Activated naive CD4-positive, alpha-beta T cell treated with anti-CD3 and anti-CD28 coated beads for 36 hours (primary cell): ENCODE measurements around the gene CLEC2A. TPM values are rescaled to one million over a fixed set of nuclear protein-coding genes. Genes with fewer than 3 reads are reported as not detected.
"Not testable (repeated sequence)": the region's sequence is repeated elsewhere in the genome, so short reads cannot be mapped to it uniquely, and the experiment has no call there.

Experiments
- CTCF ChIA-PET: fragments of 350-600 bp; sonication (Branson Sonifier 250); formaldehyde crosslinking; loops from one replicate; lab custom pipeline; 2021; ENCODE audit warnings: antibody characterized with exemption; lab: Charles Lee
- DNase-seq: peaks from one replicate; pipeline ENCODE4 v3.0.0-alpha.2; 2020
- H3K27ac Mint-ChIP-seq: one replicate; pipeline ENCODE4 v1.8.0; 2021; ENCODE audit warnings: mild to moderate bottlenecking, mixed read lengths
- H3K27me3 Mint-ChIP-seq: one replicate; pipeline ENCODE4 v1.8.0; 2021; ENCODE audit warnings: low read depth, mixed read lengths
- H3K36me3 Mint-ChIP-seq: one replicate; pipeline ENCODE4 v1.8.0; 2021; ENCODE audit warnings: low read depth, mixed read lengths
- H3K4me1 Mint-ChIP-seq: one replicate; pipeline ENCODE4 v1.8.0; 2021; ENCODE audit warnings: low read depth, mixed read lengths
- H3K4me3 Mint-ChIP-seq: one replicate; pipeline ENCODE4 v1.8.0; 2021; ENCODE audit warnings: mild to moderate bottlenecking, moderate library complexity, mixed read lengths
- H3K9me3 Mint-ChIP-seq: one replicate; pipeline ENCODE4 v1.8.0; 2021; ENCODE audit warnings: mixed read lengths
- intact Hi-C: fragments of 100-400 bp; cut with micrococcal nuclease; formaldehyde crosslinking; loops from one replicate; pipeline ENCODE4 v1.15.1; 2023
- total RNA-seq, 2 experiments: library from RNA; stranded (reverse); gene quantifications; one replicate each; pipeline ENCODE4 v1.2.3, GENCODE V29; 2021

CLEC2A gene
- total RNA-seq, result not detected

DNA sequence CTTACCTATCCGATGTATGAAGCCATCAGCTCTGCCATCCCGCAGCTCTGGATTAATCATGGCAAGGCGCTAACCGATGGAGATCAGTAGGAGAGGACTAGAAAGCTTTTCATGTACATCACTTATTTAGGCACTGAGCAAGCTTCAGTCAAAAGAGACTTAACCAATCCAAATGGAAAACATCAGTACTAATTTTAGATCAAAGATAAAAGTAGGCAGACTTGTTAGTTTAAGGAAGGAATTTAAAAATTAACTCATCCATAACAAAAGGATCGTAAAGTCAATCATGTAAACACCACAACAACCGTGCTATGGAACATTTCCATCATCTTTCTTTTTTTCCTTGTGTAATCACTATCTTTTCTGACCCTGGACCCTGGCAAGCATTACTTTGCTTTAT is at the start of gene CLEC2A:
Gene CLEC2A, minus strand, starts transcription at position 101 of the 400 bp plus-strand sequence. Its CDS starts 41 bp downstream, at position 60.
- Mint-ChIP-seq H3K27me3 (no peaks in the 10 kb centered on the region), H3K27ac (no peak within 1 kb of the TSS), H3K36me3 (no peaks in the 10 kb centered on the region), H3K4me3 (no peak within 1 kb of the TSS), H3K9me3 (no peaks in the 10 kb centered on the region), H3K4me1 (peaks cover 4% of the 10 kb centered on the region)
- no peak for DNase-seq
- CTCF ChIA-PET, result interaction anchor here (0.9 to 1.3 kb wide), 2 partner anchors 12 to 78 kb away, joined by 3 to 4 read pairs; partner anchors contain the start of gene CLEC12B
- intact Hi-C loops, result no loop called here

DNA sequence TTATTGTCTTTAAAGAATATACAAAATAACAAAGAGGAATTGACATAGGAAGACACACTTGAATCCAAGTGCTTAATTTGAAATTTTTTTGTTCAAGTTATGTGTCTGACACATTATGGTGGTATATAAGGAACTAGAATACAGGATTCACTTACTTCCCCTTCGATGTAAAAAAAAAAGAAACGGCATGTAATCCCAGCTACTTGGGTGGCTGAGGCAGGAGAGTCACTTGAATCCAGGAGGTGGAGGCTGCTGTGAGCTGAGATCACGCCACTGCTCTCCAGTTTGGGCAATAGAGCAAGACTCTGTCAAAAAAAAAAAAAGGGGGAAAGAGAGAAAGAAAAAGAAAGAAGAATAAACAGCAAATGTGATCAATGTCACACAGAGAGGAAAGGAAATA is 48.0 kb upstream of the CLEC2A start:
- intact Hi-C loops, result no loop called here
- H3K4me3 Mint-ChIP-seq, result no peak overlapping the region
- no peak for DNase-seq
- peaks cover 4% of the 10 kb centered on the region for H3K9me3 Mint-ChIP-seq
- no peaks in the 10 kb centered on the region for H3K36me3 Mint-ChIP-seq
- H3K4me1 Mint-ChIP-seq, result no peaks in the 10 kb centered on the region
- peaks cover 3% of the 10 kb centered on the region for H3K27me3 Mint-ChIP-seq
- H3K27ac Mint-ChIP-seq, result no peak overlapping the region
- CTCF ChIA-PET, result no interaction called here

- intact Hi-C loops, result no loop called here
- H3K4me1 Mint-ChIP-seq, result no peaks in the 10 kb centered on the region
- H3K27me3 Mint-ChIP-seq, result peaks cover 3% of the 10 kb centered on the region
- no peak overlapping the region for H3K27ac Mint-ChIP-seq
- DNase-seq, result no peak
- CTCF ChIA-PET, result interaction anchor here (0.6 to 1.5 kb wide), 5 partner anchors 12 to 164 kb away, joined by 3 to 8 read pairs (median 3); no protein-coding TSS in a partner anchor
- no peak overlapping the region for H3K4me3 Mint-ChIP-seq
- H3K36me3 Mint-ChIP-seq, result no peaks in the 10 kb centered on the region
- peaks cover 6% of the 10 kb centered on the region for H3K9me3 Mint-ChIP-seq
These were observed 45.7 kb upstream of the CLEC2A start for GRCh38 chr12:9977916-9978315.

DNA sequence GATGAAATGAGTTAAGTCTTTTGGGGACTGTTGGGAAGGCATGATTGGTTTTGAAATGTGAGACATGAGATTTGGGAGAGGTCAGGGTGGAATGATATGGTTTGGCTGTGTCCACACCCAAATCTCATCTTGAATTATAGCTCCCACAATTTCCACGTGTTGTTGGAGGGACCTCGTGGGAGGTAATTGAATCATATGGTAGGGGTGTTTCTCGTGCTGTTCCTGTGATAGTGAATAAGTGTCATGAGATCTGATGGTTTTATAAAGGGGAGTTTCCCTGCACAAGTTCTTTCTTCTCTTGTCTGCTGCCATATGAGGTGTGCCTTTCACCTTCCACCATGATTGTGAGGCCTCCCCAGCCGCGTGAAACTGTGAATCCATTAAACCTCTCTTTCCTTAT is 44.5 kb upstream of the CLEC2A start:
- H3K4me3 Mint-ChIP-seq, H3K4me1 Mint-ChIP-seq, H3K9me3 Mint-ChIP-seq, intact Hi-C loops, H3K27ac Mint-ChIP-seq, H3K27me3 Mint-ChIP-seq, H3K36me3 Mint-ChIP-seq, DNase-seq: not testable (repeated sequence)
- CTCF ChIA-PET, result interaction anchor here (1.5 kb wide), 1 partner anchor 163 kb away, joined by 3 read pairs; no protein-coding TSS in a partner anchor

DNA sequence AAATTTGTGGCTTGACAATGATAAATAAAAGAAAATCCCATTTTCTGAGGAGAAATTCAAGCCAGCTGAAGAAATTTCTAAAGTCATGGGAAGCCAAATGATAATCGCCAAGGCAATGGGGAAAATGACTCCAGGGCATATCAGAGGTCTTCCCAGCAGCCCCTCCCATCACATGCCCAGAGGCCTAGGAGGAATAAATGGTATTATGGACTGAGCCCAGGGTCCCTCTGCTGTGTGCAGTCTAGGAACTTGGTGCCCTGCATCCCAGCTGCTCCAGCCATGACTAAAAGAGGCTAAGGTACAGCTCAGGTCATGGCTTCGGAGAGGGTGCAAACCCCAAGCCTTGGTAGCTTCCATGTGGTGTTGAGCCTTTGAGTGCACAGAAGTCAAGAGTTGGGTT is 43.4 kb upstream of the CLEC2A start:
- H3K9me3 Mint-ChIP-seq, result peaks cover 6% of the 10 kb centered on the region
- CTCF ChIA-PET, result no interaction called here
- no peak for DNase-seq
- H3K27me3 Mint-ChIP-seq, result peaks cover 3% of the 10 kb centered on the region
- H3K27ac Mint-ChIP-seq, result no peak overlapping the region
- H3K36me3 Mint-ChIP-seq, result no peaks in the 10 kb centered on the region
- H3K4me3 Mint-ChIP-seq, result no peak overlapping the region
- intact Hi-C loops, result no loop called here
- H3K4me1 Mint-ChIP-seq, result no peaks in the 10 kb centered on the region

GRCh38 chr12:9974731-9975130 is 42.6 kb upstream of the CLEC2A start:
- CTCF ChIA-PET, H3K4me3 Mint-ChIP-seq, DNase-seq, H3K36me3 Mint-ChIP-seq, intact Hi-C loops, H3K4me1 Mint-ChIP-seq, H3K27ac Mint-ChIP-seq, H3K9me3 Mint-ChIP-seq, H3K27me3 Mint-ChIP-seq: not testable (repeated sequence)

DNA sequence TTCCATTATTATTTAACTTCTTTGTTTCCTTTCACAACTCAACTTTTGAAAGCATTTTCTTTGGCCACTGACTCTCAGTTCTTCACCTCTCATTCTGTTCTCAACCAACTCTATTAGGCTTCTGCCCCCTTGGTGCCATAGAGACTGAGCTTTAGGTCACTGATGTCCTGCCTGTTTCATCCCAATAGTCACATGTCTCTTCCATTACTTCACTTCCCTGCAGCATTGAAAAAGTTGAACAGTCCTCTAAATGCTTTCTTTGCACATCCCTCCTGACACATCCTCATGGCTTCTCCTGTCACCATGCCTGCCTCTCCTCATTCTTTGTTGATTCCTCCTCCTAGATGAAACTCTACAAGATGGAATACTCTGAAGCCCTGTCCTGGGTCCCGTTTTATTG is 41.8 kb upstream of the CLEC2A start:
- Mint-ChIP-seq H3K36me3 (no peaks in the 10 kb centered on the region), H3K4me3 (no peak overlapping the region)

DNA sequence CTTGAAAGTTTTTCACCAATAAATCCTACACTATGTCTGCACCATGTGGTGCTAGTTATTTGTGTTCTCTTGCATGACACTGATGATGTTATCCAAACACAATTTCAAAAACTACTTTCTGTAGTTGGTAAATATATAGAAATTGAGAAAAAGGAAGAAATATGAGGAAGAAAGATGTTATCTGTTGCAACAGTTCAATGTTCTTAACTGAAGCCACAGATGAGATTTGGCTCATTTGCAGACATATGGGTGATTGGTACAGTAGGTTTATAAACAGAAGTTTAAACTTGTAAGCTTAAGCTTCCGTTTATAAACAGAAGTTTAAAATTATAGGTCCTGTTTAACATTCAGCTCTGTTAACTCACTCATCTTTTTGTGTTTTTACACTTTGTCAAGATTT is 39.0 kb upstream of the CLEC2A start, which contains the start of gene CLEC12A:
Gene CLEC12A, plus strand, starts transcription at position 229 of the 400 bp plus-strand sequence. CDS start 188 bp downstream, outside the sequence.
- H3K4me1 Mint-ChIP-seq, result no peaks in the 10 kb centered on the region
- peaks cover 10% of the 10 kb centered on the region for H3K9me3 Mint-ChIP-seq
- CTCF ChIA-PET, result interaction anchor here (0.7 kb wide), 1 partner anchor 44 kb away, joined by 3 read pairs; no protein-coding TSS in a partner anchor
- intact Hi-C loops, result no loop called here
- no peak within 1 kb of the TSS for H3K27ac Mint-ChIP-seq
- DNase-seq, result no peak
- peaks cover 3% of the 10 kb centered on the region for H3K27me3 Mint-ChIP-seq
- H3K36me3 Mint-ChIP-seq, result no peaks in the 10 kb centered on the region
- H3K4me3 Mint-ChIP-seq, result no peak within 1 kb of the TSS

More for the DNA sequence above, 41.8 kb upstream of the CLEC2A start:
- Mint-ChIP-seq H3K27ac (no peak overlapping the region), H3K4me1 (no peaks in the 10 kb centered on the region), H3K27me3 (peaks cover 3% of the 10 kb centered on the region), H3K9me3 (peaks cover 6% of the 10 kb centered on the region)
- DNase-seq, result no peak
- intact Hi-C loops, result no loop called here
- CTCF ChIA-PET, result no interaction called here

DNA sequence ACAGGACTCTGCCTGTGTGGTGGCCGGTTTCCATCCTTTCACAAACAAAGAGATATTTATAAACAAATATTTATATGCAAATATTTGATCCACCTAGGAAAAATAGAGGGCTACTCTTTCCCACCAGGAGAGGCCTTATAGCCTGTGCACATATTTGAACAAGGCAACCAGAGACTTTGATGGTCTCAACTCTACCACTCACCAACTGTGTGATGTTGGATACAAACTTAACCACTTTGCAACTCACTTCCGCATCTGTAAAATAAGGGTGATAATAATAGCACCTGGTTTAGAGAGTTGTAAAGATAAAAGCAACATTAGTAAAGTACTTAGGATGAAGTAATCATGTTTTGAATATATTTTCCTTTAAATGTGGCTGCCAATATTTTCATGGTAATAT is 37.5 kb upstream of the CLEC2A start:
- CTCF ChIA-PET, result no interaction called here
- no peak for DNase-seq
- Mint-ChIP-seq H3K4me1 (no peaks in the 10 kb centered on the region), H3K27me3 (no peaks in the 10 kb centered on the region), H3K4me3 (no peak overlapping the region), H3K9me3 (peaks cover 4% of the 10 kb centered on the region), H3K36me3 (no peaks in the 10 kb centered on the region), H3K27ac (no peak overlapping the region)
- intact Hi-C loops, result no loop called here

DNA sequence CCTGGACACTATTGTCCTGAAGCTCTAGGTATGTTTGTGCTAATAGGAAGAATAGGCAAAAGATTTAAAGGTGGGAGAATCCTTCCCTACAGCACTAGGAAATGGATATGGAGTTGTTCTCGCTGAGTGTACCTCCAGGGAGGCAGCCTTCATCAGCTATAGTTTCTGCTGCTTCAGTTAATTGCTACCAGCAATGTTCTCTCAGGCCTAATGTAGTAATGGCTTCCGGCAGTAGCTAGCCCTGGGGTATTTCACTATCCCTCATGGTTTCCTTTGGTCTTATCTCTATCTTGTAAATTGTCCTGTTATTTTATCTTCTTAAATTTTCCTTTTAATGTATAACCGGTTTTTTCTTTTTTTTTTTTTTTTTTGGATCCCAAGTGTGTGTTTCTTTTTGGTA is 29.7 kb upstream of the CLEC2A start:
- no peak overlapping the region for H3K4me3 Mint-ChIP-seq
- no peaks in the 10 kb centered on the region for H3K36me3 Mint-ChIP-seq
- DNase-seq, result no peak
- intact Hi-C loops, result no loop called here
- no peak overlapping the region for H3K27ac Mint-ChIP-seq
- CTCF ChIA-PET, result interaction anchor here (1.0 kb wide), 1 partner anchor 58 kb away, joined by 3 read pairs; no protein-coding TSS in a partner anchor
- no peaks in the 10 kb centered on the region for H3K27me3 Mint-ChIP-seq
- H3K9me3 Mint-ChIP-seq, result peaks cover 2% of the 10 kb centered on the region
- H3K4me1 Mint-ChIP-seq, result peaks cover 26% of the 10 kb centered on the region

DNA sequence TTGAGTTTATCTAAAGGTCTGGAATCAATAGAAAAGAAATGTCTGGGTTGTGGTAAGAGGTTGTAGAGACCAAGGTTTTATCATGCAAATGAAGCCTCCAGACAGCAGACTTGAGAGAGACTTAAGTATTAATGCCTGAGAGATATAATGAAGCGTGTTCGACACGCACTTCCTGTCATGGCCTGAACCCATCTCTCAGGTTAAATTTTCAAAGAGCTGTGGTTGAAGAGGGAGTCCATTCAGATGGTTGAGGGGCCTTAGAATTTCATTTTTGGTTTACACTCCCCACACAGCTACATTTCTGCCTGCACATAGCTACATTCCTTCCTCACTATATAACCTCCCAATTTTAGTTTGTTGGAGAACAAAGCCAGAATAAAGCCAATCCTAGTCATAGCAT is 28.9 kb upstream of the CLEC2A start:
- no peak for DNase-seq
- CTCF ChIA-PET, result interaction anchor here (1.0 kb wide), 1 partner anchor 57 kb away, joined by 3 read pairs; no protein-coding TSS in a partner anchor
- intact Hi-C loops, result no loop called here
- Mint-ChIP-seq H3K4me1 (peaks cover 27% of the 10 kb centered on the region), H3K36me3 (no peaks in the 10 kb centered on the region), H3K27ac (no peak overlapping the region), H3K9me3 (no peaks in the 10 kb centered on the region), H3K27me3 (no peaks in the 10 kb centered on the region), H3K4me3 (no peak overlapping the region)

GRCh38 chr12:9960590-9960989 is 28.4 kb upstream of the CLEC2A start:
- CTCF ChIA-PET, result no interaction called here
- Mint-ChIP-seq H3K4me1 (peaks cover 33% of the 10 kb centered on the region), H3K36me3 (no peaks in the 10 kb centered on the region), H3K4me3 (no peak overlapping the region), H3K27ac (no peak overlapping the region), H3K9me3 (no peaks in the 10 kb centered on the region), H3K27me3 (no peaks in the 10 kb centered on the region)
- intact Hi-C loops, result no loop called here
- DNase-seq, result no peak

GRCh38 chr12:9957834-9958233 is 25.7 kb upstream of the CLEC2A start:
- Mint-ChIP-seq H3K27me3 (no peaks in the 10 kb centered on the region), H3K27ac (no peak overlapping the region), H3K4me1 (peaks cover 33% of the 10 kb centered on the region), H3K36me3 (no peaks in the 10 kb centered on the region), H3K9me3 (no peaks in the 10 kb centered on the region), H3K4me3 (no peak overlapping the region)
- intact Hi-C loops, result no loop called here
- CTCF ChIA-PET, result interaction anchor here (1.1 kb wide), 1 partner anchor 50 kb away, joined by 3 read pairs; no protein-coding TSS in a partner anchor
- no peak for DNase-seq
